GM12865 (cell line): Measurements from ENCODE around the gene SPTLC2.
A peak's percentile ranks its signal among the peaks of the same experiment; 100 is the strongest.

Source experiments
- DNase-seq: peaks from one replicate; pipeline ENCODE4 v3.0.0; 2010; ENCODE audit warnings: low read depth
- H3K4me3 ChIP-seq: 2 replicates; pipeline ENCODE4 v1.5.1; 2011; ENCODE audit warnings: mild to moderate bottlenecking, low read depth, low read length, control low read depth
- CTCF ChIP-seq: IDR thresholded peaks from 2 replicates; pipeline ENCODE4 v1.5.1; 2011; ENCODE audit warnings: low read length, control low read depth, low read depth, inconsistent platforms; ENCODE audit not compliant: insufficient read depth; ENCODE audit errors: missing control alignments

SPTLC2 gene

DNA sequence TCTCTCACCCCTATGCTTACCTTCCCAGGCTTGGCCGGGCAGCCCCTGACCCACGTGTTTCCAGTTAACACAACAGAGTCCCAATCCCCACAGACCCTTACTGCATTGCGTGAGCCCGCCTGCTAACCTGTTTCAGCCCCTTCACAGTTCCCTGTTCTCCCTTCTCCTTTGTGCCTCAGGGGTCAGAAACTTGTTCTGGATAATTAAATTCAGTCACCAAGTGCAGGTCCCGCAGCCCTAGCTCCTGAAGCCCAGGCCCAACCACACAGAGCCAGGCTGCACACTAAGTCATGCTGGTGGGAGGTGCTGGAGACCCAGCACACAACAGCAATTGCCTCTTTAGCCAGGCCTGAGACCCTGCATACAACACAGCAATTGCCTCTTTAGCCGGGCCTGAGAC is 127.4 kb downstream of the SPTLC2 start:
- H3K4me3 ChIP-seq: no peak overlapping the region
- DNase-seq: no peak
- no peak for TF ChIP-seq CTCF

DNA sequence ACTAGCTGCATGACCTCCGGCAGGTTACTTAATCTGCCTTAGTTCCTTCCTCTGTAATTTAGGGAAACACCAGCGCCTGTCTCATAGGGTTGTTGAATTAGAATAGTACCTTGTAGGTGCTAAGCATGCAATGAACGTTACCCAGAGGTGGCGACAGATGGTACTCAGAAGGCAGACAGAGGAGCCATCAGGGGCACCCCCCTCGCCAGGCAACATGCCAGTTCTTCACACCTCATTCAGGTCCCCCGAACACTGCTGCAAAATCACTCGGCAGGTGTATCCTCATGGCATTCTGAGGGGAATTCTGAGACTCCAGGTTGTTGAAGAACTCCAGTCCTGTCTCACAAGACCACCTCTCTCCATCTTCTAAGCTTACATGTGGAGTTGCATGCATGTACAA is 127.9 kb downstream of the SPTLC2 start:
- DNase-seq: no peak
- TF ChIP-seq CTCF: no peak
- no peak overlapping the region for H3K4me3 ChIP-seq

DNA sequence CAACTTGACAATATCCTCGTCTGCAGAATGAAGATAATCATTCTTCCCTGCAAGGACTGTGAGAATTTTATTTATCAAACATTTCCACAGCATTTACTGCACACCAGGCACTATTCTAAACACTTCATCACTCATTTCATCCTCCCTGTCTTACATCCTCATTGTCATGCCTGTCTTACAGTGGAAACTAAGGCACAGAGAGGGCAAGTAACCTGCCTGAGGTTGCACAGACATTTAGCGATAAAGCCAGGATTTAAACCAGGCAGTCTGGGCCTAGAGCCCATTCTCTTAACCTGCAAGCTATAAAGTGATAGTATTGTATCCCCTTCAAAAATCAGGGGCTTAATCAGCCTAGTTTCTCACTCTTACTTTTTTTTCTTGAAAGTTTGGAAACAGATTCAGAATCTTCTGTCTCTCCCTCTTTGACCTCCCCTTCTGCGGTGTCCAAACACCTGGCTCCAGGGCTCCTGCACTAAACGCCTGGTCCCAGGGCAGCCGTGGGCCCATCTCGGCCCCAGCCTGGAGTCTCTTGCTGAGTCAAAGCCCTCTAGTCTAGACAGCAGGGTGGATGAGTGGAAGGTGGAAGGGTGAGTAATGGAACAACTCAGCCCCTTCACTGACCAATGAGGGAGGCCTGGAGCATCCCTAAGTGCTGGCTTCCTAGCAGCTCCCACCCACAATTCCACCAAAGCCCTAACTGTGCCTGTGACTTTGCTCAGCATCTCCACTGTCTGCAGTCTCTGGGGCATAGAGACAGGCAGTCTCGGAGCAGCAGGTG is 130.3 kb downstream of the SPTLC2 start:
- TF ChIP-seq CTCF: no peak
- DNase-seq: no peak
- no peak overlapping the region for H3K4me3 ChIP-seq

- no peak for DNase-seq
- TF ChIP-seq CTCF: no peak
- H3K4me3 ChIP-seq: no peak overlapping the region
Observed at GRCh38 chr14:77485256-77485655, 131.2 kb downstream of the SPTLC2 start.

- no peak for DNase-seq
- H3K4me3 ChIP-seq: no peak overlapping the region
- no peak for TF ChIP-seq CTCF
Observed at GRCh38 chr14:77482422-77482821, 134.0 kb downstream of the SPTLC2 start.

DNA sequence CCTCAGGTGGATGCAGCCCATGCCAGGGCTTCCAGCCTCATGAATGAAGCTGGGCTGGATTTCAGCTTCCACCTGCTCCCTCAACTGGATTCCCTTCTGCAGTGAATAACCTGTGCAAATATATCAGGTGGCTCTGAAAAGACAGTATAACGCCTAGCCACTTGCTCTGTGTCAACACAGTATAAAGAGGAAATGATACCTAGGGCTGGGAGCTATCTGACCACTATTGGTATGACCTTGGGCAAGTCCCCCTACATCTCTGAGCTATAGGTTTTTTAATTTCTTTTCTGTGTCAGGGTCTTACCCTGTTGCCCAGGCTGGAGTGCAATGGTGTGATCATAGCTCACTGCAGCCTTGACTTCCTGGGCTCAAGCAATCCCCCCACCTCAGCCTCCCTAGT is 137.6 kb downstream of the SPTLC2 start:
- DNase-seq: peak; percentile 68
- H3K4me3 ChIP-seq: no peak overlapping the region
- no peak for TF ChIP-seq CTCF

DNA sequence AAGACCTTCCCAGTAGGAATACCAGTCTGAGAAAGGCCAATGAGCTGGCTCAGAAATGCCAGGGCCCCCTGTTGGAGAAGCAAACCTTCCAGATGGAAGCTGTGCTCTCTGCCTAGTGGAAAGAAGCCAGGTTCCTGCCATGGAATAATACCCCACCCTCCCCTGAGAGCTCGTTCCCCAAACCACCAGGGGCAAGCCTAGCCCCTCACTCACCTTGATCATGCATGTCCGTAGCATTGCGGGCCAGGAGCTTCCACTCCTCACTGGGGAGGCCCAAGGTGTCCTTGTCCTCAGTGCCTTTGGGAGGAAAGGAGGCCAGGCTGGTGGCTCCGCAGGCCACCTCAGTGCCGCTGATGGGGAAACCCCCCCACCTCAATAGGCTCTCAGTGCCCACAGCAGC is 138.4 kb downstream of the SPTLC2 start:
- DNase-seq: no peak
- TF ChIP-seq CTCF: no peak
- no peak overlapping the region for H3K4me3 ChIP-seq
